PC-3 (cell line): ENCODE results near the gene NDUFAF2. TPM values are rescaled to one million over a fixed set of nuclear protein-coding genes. Genes with fewer than 3 reads are reported as not detected.

Source experiments
- ATAC-seq: fragments of 200-7000 bp; cut with Tn5 transposase; 2 replicates; pipeline ENCODE4 v1.9.1; 2020; ENCODE audit warnings: mild to moderate bottlenecking, moderate library complexity
- BruUV-seq: library from RNA; stranded (reverse); fragments of 400-500 nt; replicated peaks from 2 replicates; lab custom pipeline; 2021; lab: Mats Ljungman, UMichigan
- CTCF ChIA-PET: fragments of 300-600 bp; sonication (Branson Sonifier 250); formaldehyde crosslinking; loops from one replicate; lab custom pipeline; 2022; ENCODE audit warnings: antibody characterized with exemption; lab: Charles Lee
- POLR2A ChIA-PET: fragments of 300-600 bp; sonication (Branson Sonifier 250); formaldehyde crosslinking; loops from one replicate; lab custom pipeline; 2022; ENCODE audit warnings: antibody characterized with exemption; ENCODE audit not compliant: unreplicated experiment; lab: Charles Lee
- DNase-seq: peaks from one replicate; pipeline ENCODE4 v3.0.0-alpha.2; 2015
- H2AFZ ChIP-seq: fragments of 300-600 bp; sonication (generic); 2 replicates; pipeline ENCODE4 v1.6.0; 2016; ENCODE audit warnings: antibody characterized with exemption, low read length
- H3F3A ChIP-seq: fragments of 300-600 bp; sonication (generic); one replicate; pipeline ENCODE4 v1.6.0; 2017; ENCODE audit warnings: antibody characterized with exemption, low read length, control low read depth, mild to moderate bottlenecking; ENCODE audit not compliant: unreplicated experiment
- H3K27ac ChIP-seq: fragments of 300-600 bp; sonication (generic); 2 replicates; pipeline ENCODE4 v1.5.1; 2016; ENCODE audit warnings: mild to moderate bottlenecking, low read length
- H3K27me3 ChIP-seq: fragments of 300-600 bp; sonication (generic); 2 replicates; pipeline ENCODE4 v1.6.1; 2016; ENCODE audit warnings: low read length, mixed read lengths
- H3K36me3 ChIP-seq: fragments of 300-600 bp; sonication (generic); 2 replicates; pipeline ENCODE4 v1.6.1; 2016; ENCODE audit warnings: low read depth, mixed run types, low read length, mixed read lengths
- H3K4me1 ChIP-seq: fragments of 300-600 bp; sonication (generic); 2 replicates; pipeline ENCODE4 v1.5.1; 2016; ENCODE audit warnings: low read length; ENCODE audit not compliant: insufficient read depth
- H3K4me2 ChIP-seq: fragments of 300-600 bp; sonication (generic); 2 replicates; pipeline ENCODE4 v1.6.0; 2016; ENCODE audit warnings: low read length
- H3K4me3 ChIP-seq: fragments of 300-600 bp; sonication (generic); 2 replicates; pipeline ENCODE4 v1.5.1; 2016; ENCODE audit warnings: mild to moderate bottlenecking, low read length, mixed read lengths
- H3K79me2 ChIP-seq: fragments of 300-600 bp; sonication (generic); 2 replicates; pipeline ENCODE4 v1.6.1; 2017; ENCODE audit warnings: low read length, mixed read lengths
- H3K9ac ChIP-seq: fragments of 300-600 bp; sonication (generic); 2 replicates; pipeline ENCODE4 v1.6.0; 2016; ENCODE audit warnings: mild to moderate bottlenecking, low read length
- H3K9me2 ChIP-seq: fragments of 300-600 bp; sonication (generic); replicated peaks from 2 replicates; pipeline ENCODE4 v1.6.1; 2016; ENCODE audit warnings: mixed run types, low read length, mixed read lengths
- H3K9me3 ChIP-seq: fragments of 300-600 bp; sonication (generic); 2 replicates; pipeline ENCODE4 v1.6.1; 2016; ENCODE audit warnings: low read length, mixed read lengths
- H4K20me1 ChIP-seq: fragments of 300-600 bp; sonication (generic); 2 replicates; pipeline ENCODE4 v1.6.1; 2016; ENCODE audit warnings: low read length, mixed read lengths
- CTCF ChIP-seq: fragments of 300-600 bp; sonication (generic); conservative IDR thresholded peaks from 2 replicates; pipeline ENCODE4 v1.5.1; 2017; ENCODE audit warnings: antibody characterized with exemption, low read depth, mild to moderate bottlenecking, low read length
- EZH2 ChIP-seq: fragments of 300-600 bp; sonication (generic); IDR thresholded peaks from one replicate; pipeline ENCODE4 v1.6.1; 2017; ENCODE audit warnings: antibody characterized with exemption, mild to moderate bottlenecking, low read length; ENCODE audit not compliant: unreplicated experiment
- EZH2phosphoT487 ChIP-seq: fragments of 300-600 bp; sonication (generic); IDR thresholded peaks from 2 replicates; pipeline ENCODE4 v1.6.1; 2018; ENCODE audit warnings: mild to moderate bottlenecking, antibody characterized with exemption, low read length, borderline replicate concordance
- intact Hi-C: fragments of 100-400 bp; cut with micrococcal nuclease; formaldehyde crosslinking; loops from 2 replicates; pipeline ENCODE4 v1.9.0; 2023
- total RNA-seq: library from RNA; depleted of rRNA; stranded (reverse); fragments of >200 nt; gene quantifications from 2 replicates; pipeline ENCODE4 v1.2.3, GENCODE V29; 2014

Gene NDUFAF2
- total RNA-seq, 1 experiment from 2014 or later, result 41.9 TPM

- H3K27me3 ChIP-seq, result no peaks in the 10 kb centered on the region
- POLR2A ChIA-PET, result interaction anchor here (0.7 kb wide), 1 partner anchor 693 kb away, joined by 3 read pairs; no protein-coding TSS in a partner anchor
- no peaks in the 10 kb centered on the region for H3K9me2 ChIP-seq
- H3K27ac ChIP-seq, result no peak overlapping the region
- intact Hi-C loops, result loop anchor here (10.0 kb wide), 1 partner anchor 595 kb away; no protein-coding TSS in a partner anchor
- TF ChIP-seq EZH2, result no peak
- no peak for TF ChIP-seq EZH2phosphoT487
- no peak for TF ChIP-seq CTCF
- ATAC-seq (no peak), DNase-seq (no peak)
- H3F3A ChIP-seq, result no peaks in the 10 kb centered on the region
- no TSS peak for BruUV-seq
- no peaks in the 10 kb centered on the region for H3K4me1 ChIP-seq
- no peak overlapping the region for H3K9ac ChIP-seq
- no peak overlapping the region for H2AFZ ChIP-seq
- no peaks in the 10 kb centered on the region for H3K9me3 ChIP-seq
- H3K4me2 ChIP-seq, result no peak overlapping the region
- no peaks in the 10 kb centered on the region for H3K79me2 ChIP-seq
- H4K20me1 ChIP-seq, result no peaks in the 10 kb centered on the region
- no peaks in the 10 kb centered on the region; the same call in 1 of the 2 replicates for H3K36me3 ChIP-seq
- H3K4me3 ChIP-seq, result no peak overlapping the region
- CTCF ChIA-PET, result no interaction called here
Measured at GRCh38 chr5:61059499-61059898, 114.5 kb downstream of the NDUFAF2 start.

GRCh38 chr5:61069150-61069549 is 124.1 kb downstream of the NDUFAF2 start:
- Histone ChIP-seq H3K9me2 (no peaks in the 10 kb centered on the region), H4K20me1 (no peaks in the 10 kb centered on the region), H3K4me2 (no peak overlapping the region), H3K27me3 (no peaks in the 10 kb centered on the region), H3K4me3 (no peak overlapping the region), H3K9me3 (no peaks in the 10 kb centered on the region), H3F3A (no peaks in the 10 kb centered on the region), H3K4me1 (no peaks in the 10 kb centered on the region), H3K36me3 (no peaks in the 10 kb centered on the region), H3K79me2 (no peaks in the 10 kb centered on the region), H3K9ac (no peak overlapping the region), H2AFZ (no peak overlapping the region), H3K27ac (no peak overlapping the region)
- ChIA-PET CTCF (no interaction called here), POLR2A (interaction anchor here (0.7 kb wide), 1 partner anchor 89 kb away, joined by 3 read pairs; no protein-coding TSS in a partner anchor)
- TF ChIP-seq EZH2 (no peak), CTCF (no peak), EZH2phosphoT487 (no peak)
- ATAC-seq (no peak), DNase-seq (no peak)
- BruUV-seq, result no TSS peak
- intact Hi-C loops, result no loop called here

GRCh38 chr5:61071526-61071925 is 126.5 kb downstream of the NDUFAF2 start:
- Histone ChIP-seq H3K36me3 (no peaks in the 10 kb centered on the region), H3K4me2 (no peak overlapping the region), H3K4me1 (no peaks in the 10 kb centered on the region), H3F3A (no peaks in the 10 kb centered on the region), H3K9me3 (no peaks in the 10 kb centered on the region), H3K27ac (no peak overlapping the region), H3K4me3 (no peak overlapping the region), H3K9me2 (no peaks in the 10 kb centered on the region), H2AFZ (no peak overlapping the region), H4K20me1 (no peaks in the 10 kb centered on the region), H3K79me2 (no peaks in the 10 kb centered on the region), H3K9ac (no peak overlapping the region), H3K27me3 (no peaks in the 10 kb centered on the region)
- CTCF ChIA-PET, result no interaction called here
- POLR2A ChIA-PET, result no interaction called here
- TF ChIP-seq CTCF (no peak), EZH2 (no peak), EZH2phosphoT487 (no peak)
- ATAC-seq (no peak), DNase-seq (no peak)
- no TSS peak for BruUV-seq
- intact Hi-C loops, result no loop called here
